AG04449 (cell line): ENCODE results near the gene LCT.
A peak's percentile ranks its signal among the peaks of the same experiment; 100 is the strongest.
"Not testable (repeated sequence)": the region's sequence is repeated elsewhere in the genome, so short reads cannot be mapped to it uniquely, and the experiment has no call there.

Source experiments
- CTCF ChIA-PET: fragments of 350-600 bp; formaldehyde crosslinking; extraction: SDS; loops from one replicate; lab custom pipeline; 2021; ENCODE audit warnings: antibody characterized with exemption; lab: Yijun Ruan, JAX
- POLR2A ChIA-PET: fragments of 400-600, 350-600 bp; formaldehyde crosslinking; extraction: SDS; loops from one replicate; lab custom pipeline; 2020; ENCODE audit warnings: antibody characterized with exemption, inconsistent platforms; lab: Yijun Ruan, JAX
- DNase-seq: peaks from one replicate; pipeline ENCODE4 v3.0.0-alpha.2; 2010; ENCODE audit warnings: low read depth, low spot score
- H3K4me3 ChIP-seq: 2 replicates; pipeline ENCODE4 v1.5.1; 2011; ENCODE audit warnings: low read depth, mild to moderate bottlenecking, control low read depth, low read length
- TF ChIP-seq, protein P1 (sequence below): IDR thresholded peaks from one replicate; pipeline ENCODE4 v1.5.1; 2011; ENCODE audit warnings: mild to moderate bottlenecking, moderate library complexity, low read length, control low read depth, inconsistent platforms; ENCODE audit not compliant: insufficient read depth; ENCODE audit errors: missing control alignments

LCT gene

DNA sequence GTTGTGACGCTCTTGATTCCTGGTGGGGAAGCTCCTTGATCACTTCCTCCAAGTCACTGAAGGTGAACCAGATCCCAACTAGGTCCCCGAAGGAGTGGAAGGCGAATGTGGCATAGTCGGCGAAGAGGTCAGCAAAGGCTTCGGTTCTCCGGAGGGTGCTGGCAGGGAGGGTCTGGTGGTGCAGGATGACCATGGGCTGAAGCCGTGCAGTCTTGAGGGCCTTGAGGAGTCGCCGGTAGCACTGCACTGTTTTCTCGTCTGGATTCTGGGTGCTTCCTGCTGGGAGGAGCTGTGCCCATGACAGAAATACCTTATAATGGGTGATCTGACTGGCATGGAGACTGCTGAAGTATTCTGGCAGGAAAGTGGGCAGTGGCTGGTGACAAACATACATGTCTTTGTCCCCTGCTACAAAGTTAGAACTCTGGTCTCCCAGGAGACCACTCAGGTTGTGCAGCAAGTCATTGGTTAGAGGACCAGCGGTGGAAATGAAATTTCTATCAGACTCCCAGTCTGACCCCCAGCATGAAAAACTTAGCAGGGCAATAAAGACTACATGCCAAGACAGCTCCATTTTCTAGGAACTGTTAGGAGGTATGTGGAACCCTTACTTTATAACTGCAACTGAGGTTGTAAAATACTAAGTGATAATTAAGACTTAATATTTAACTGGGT is at the start of gene LCT:
LCT (minus strand) TSS at position 589 of the 675 bp plus-strand sequence; CDS start at position 574, 15 bp downstream.
- H3K4me3 ChIP-seq = no peak within 1 kb of the TSS
- DNase-seq = no peak
- ChIA-PET POLR2A (no interaction called here), CTCF (interaction anchor here (1.3 kb wide), 1 partner anchor 39 kb away, joined by 6 read pairs; no protein-coding TSS in a partner anchor)
- TF ChIP-seq, protein P1, sequence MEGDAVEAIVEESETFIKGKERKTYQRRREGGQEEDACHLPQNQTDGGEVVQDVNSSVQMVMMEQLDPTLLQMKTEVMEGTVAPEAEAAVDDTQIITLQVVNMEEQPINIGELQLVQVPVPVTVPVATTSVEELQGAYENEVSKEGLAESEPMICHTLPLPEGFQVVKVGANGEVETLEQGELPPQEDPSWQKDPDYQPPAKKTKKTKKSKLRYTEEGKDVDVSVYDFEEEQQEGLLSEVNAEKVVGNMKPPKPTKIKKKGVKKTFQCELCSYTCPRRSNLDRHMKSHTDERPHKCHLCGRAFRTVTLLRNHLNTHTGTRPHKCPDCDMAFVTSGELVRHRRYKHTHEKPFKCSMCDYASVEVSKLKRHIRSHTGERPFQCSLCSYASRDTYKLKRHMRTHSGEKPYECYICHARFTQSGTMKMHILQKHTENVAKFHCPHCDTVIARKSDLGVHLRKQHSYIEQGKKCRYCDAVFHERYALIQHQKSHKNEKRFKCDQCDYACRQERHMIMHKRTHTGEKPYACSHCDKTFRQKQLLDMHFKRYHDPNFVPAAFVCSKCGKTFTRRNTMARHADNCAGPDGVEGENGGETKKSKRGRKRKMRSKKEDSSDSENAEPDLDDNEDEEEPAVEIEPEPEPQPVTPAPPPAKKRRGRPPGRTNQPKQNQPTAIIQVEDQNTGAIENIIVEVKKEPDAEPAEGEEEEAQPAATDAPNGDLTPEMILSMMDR = no peak

DNA sequence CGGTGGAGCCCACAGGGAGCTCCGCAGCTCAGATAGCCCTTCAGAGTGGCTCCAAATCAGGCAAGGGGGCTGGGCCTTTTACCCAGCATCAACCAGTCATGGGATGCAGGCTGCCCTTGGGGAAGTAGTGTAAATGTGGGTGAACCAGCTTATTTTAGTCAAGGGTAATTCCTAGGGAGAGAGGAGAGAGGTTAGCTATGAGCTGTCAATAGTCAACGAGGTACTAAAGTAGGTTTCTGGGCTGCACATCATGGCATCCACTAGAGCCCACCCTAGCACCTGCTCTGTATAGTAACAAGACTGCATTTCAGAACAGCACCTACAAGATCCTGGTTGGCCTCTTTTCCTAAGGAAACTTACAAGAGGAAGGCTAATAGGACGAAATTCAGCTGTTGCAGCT is 48.7 kb upstream of the LCT start:
- TF ChIP-seq, protein P1 = no peak
- ChIA-PET CTCF (no interaction called here), POLR2A (no interaction called here)
- H3K4me3 ChIP-seq = no peak overlapping the region
- DNase-seq = no peak

DNA sequence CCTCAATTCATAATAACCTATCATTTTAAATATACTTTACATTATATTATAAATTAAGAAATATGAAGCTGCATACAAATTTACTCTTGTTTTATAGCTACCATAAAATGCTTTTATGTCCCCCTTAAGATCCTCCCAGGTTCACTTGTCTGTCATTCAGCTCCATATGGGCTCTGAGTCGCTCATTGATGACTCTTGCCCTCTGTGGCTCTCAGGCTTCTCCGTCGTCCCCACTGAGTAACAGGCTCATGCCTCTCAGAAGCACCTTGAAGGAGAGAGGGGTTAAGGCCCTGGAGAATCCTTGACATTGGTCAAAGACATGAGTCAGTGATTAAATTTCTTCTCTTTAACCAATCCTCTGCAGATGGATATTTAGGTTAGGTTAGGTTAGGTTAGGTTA is 45.4 kb upstream of the LCT start:
- POLR2A ChIA-PET = no interaction called here
- DNase-seq = no peak
- TF ChIP-seq, protein P1 = no peak
- CTCF ChIA-PET = interaction anchor here (1.1 kb wide), 1 partner anchor 32 kb away, joined by 3 read pairs; no protein-coding TSS in a partner anchor
- no peak overlapping the region for H3K4me3 ChIP-seq

DNA sequence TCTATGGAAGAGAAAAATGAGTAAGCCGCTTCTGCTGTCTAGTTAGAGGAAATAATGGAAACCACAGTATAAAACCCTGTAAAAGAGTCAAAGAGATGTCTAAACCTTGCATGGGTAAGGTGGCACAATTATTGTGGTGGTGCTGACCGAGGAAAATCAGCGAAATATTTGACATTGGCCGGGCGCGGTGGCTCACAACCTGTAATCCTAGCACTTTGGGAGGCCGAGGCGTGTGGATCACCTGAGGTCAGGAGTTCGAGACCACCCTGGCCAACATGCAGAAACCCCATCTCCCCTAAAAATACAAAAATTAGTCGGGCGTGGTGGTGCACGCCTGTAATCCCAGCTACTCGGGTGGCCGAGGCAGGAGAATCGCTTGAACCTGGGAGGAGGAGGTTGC is 39.8 kb upstream of the LCT start:
- H3K4me3 ChIP-seq = peak overlapping the region; percentile 72
- POLR2A ChIA-PET = interaction anchor here (1.8 kb wide), 1 partner anchor 37 kb away, joined by 5 read pairs; no protein-coding TSS in a partner anchor
- DNase-seq = not testable (repeated sequence)
- CTCF ChIA-PET = interaction anchor here (0.7 to 1.4 kb wide), 2 partner anchors 20 to 37 kb away, joined by 3 to 4 read pairs; no protein-coding TSS in a partner anchor

DNA sequence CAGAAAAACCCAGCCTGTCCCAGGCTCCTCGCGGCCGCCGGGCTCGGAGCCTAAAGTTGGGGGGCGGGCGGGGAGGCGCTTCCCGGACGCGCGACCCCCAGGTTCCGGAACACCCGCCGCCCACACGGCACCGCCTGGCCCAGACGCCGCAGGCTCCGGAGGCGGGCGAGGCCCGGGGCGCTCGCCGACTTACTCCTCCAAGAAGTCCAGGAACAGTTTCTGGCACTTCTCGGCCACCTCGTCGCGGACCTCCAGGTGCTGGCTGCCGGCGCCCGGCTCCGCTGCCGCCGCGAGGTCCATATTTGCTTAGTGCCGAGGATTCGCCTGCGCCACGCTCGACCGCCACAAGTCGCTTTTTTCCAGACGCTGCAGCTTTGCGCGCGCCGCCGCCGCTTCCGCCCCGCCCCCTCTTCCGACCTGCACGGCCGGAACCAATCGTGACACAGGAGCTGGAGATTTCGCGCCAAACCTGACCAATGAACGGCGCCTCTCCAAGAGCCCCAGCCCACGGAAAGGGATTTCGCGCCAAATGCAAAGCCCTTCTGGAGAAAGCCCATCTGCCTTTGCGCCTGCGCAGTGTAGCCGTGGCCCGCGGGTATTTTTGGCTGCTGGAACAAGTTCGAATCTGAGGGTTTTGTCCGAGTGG is 39.2 kb upstream of the LCT start, which contains the start of gene MCM6:
MCM6 (minus strand) TSS at position 378 of the 646 bp plus-strand sequence; CDS start at position 300, 78 bp downstream.
- H3K4me3 ChIP-seq = peak within 1 kb of the TSS; percentile 72
- TF ChIP-seq, protein P1 = no peak
- peak; percentile 88 for DNase-seq
- ChIA-PET CTCF (interaction anchor here (0.7 to 1.4 kb wide), 2 partner anchors 19 to 38 kb away, joined by 3 to 4 read pairs; no protein-coding TSS in a partner anchor), POLR2A (interaction anchor here (1.8 kb wide), 1 partner anchor 36 kb away, joined by 5 read pairs; no protein-coding TSS in a partner anchor)

DNA sequence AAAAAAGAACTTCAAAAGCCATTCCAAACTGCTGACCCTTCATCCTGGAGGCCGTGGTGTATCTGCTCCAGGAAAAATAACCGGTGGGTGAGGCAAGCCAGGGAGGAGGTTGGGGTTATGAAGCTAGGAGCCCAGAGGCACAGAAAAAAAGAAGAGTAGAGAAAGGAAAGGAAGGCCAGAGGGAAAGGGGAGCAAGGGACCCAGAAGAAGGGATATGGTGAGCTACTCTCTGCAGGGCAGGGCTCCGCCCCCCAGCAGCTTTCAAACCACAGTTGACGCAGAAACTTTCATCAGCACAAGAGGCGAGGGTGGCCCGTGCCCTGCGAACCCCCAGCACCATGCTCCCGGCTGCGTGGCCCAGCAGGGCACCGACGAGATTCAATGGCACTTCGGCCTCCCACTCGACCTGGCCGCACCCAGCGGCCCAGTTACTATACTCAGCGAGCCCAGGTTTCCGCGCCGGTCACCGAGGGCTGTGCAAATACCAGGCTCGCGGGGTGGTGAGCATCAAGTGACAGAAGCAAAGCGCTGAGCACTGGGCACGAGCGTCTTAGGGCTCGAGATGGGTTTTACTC is 38.6 kb upstream of the LCT start:
- TF ChIP-seq, protein P1 = no peak
- peak overlapping the region; percentile 72 for H3K4me3 ChIP-seq
- no peak for DNase-seq
- ChIA-PET CTCF (interaction anchor here (0.7 kb wide), 2 partner anchors 9 to 78 kb away, joined by 3 read pairs; no protein-coding TSS in a partner anchor), POLR2A (interaction anchor here (1.8 kb wide), 1 partner anchor 36 kb away, joined by 5 read pairs; no protein-coding TSS in a partner anchor)
